Left renal pelvis (tissue), 4 donors: ENCODE data around the gene APLN. TPM values are rescaled to one million over a fixed set of nuclear protein-coding genes. Genes with fewer than 3 reads are reported as not detected.

Experiments used
- DNase-seq, 4 donors: peaks; one replicate each; pipeline ENCODE4 v3.0.0-alpha.2; 2013; ENCODE audit warnings: low read depth in 4 of 4, low spot score in 3 of 4
- polyA plus RNA-seq, 4 donors: library from polyadenylated mRNA; unstranded; fragments of 120-200 nt; gene quantifications; one replicate each; pipeline ENCODE4 v1.2.1, GENCODE V29; 2013; ENCODE audit not compliant: insufficient read length in 4 of 4

The APLN gene, protein sequence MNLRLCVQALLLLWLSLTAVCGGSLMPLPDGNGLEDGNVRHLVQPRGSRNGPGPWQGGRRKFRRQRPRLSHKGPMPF
- polyA plus RNA-seq = 1 to 10 TPM; 4.6 to 7.4 (median 6.1) TPM

GRCh38 chrX:129654652-129655546 is at the start of gene APLN:
APLN (minus strand) TSS chrX:129654956; CDS start chrX:129654630, 326 bp downstream.
- DNase-seq = no peak

GRCh38 chrX:129704491-129704890 is 49.7 kb upstream of the APLN start:
- no peak for DNase-seq

- DNase-seq = no peak
These were observed 46.9 kb upstream of the APLN start for GRCh38 chrX:129701624-129702069.

DNA sequence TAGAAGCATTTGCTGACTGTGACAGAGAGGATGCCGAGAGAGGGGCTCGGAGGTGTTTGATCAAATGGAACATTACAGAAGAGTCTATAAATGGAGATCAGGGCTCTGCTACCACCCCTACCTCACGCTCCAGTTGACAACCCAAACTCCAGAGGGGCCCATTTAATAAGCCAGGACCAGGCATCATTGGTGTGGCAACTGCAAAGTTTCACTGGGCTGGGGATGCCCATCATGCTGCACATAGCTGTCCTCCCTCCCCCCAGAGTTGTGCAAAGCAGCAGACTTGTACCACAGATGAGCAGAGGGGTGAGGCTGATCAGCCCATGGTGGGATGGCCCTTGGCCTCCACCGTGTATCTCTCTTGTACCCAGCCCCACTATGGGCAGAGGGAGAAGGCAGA is 45.8 kb upstream of the APLN start:
- no peak for DNase-seq

DNA sequence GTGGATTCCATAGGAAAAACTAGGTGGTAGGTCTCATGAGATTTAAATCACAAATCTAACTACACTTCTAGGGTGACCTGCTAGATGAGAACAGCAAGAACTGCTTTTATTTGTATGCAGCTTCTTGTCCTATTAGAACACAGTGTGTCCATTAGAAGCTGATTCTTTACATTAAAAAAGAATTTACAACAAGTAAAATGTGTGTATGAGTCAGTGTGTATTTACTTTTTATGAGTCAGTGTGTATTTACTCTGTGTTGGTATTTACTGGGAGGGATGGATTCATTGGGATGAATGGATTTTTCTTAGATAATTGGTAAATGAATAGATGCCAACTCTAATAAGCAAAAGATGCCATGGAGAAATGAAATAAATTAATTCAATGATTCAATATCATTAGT is 43.4 kb upstream of the APLN start:
- DNase-seq = no peak

DNA sequence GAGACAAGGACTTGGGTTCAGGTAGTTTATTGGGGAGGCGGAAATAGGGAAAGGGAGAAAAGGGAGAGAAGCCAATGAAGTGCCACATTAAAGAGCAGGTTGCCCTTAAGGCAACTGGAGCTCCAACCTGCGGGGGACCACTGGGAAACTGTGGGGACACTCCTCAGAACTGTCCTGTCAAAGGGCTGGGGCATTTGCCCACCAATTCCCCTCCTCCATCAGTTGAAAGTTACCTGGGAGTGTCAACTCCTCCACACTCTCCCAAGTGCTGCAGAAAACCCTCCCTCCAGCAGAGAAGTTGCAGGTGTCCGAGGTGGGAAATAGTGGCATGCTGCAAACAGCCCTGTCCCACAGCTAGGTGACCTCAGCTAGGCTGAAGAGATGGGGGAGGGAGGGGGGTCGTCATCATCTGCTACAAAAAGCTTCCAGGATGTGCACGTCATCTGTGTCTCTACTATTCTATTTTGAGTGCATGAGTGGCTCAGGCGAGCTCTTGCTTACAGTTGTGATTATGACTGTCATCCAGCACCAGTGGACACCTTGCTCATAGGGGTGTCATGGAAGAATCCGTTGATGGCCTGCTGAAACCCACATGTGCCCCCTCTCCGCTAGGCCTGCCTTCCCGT is 42.6 kb upstream of the APLN start:
- DNase-seq = no peak

- no peak for DNase-seq
These were observed 41.9 kb upstream of the APLN start for GRCh38 chrX:129696463-129697155.

- no peak for DNase-seq
These were observed 41.2 kb upstream of the APLN start for GRCh38 chrX:129695937-129696336.

DNA sequence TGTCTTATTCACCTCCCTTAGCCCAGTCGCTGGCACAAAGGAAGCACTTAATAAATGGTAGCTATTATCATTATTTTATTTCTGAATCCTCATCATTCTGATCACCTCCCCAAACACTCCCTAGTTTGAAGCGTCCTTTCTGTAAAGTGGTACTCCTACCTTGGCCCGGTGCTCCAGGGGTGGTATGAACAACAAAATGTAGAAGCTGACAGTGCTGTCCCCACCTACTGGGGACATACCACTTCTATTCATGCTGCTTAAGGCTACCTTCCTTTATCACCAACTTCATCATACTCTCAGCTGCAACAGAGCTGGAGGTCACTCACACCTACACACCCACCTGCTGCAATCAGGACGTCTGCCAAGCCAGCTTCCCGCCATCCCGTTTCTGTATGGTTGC is 40.8 kb upstream of the APLN start:
- no peak for DNase-seq

DNA sequence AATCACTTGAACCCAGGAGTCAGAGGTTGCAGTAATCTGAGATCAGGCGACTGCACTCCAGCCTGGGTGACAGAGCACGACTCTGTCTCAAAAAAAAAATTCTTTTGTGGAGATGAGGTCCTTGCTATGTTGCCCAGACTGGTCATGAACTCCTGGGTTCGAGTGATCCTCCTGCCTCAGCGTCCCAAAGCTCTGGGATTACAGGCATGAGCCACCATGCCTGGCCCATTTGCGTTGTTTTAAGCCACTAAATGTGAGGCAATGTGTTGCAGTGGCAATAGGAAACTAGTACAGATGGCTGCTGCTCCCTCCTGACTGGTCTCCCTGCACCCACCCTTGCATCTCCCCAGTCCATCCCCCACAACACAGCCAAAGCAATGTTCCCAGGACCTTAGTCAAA is 40.0 kb upstream of the APLN start:
- DNase-seq = no peak

DNA sequence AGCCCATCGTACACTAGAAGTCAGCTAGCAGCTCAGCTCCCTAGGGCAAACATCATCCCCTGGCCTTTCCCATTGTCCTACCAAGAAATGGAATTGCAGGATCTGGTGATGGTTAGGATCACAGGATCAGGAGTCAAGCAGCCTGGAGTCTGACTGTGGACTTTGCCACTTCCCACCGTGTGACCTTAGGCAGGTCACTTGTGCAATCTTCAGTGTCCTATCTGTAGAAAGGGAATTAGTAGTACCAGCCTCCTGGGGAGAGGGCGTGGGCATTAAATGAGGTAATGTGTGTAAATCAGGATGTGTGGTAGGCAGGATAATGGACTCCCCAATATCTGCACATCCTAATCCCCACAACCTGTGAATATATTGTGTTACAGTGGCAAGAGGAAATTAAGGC is 38.6 kb upstream of the APLN start:
- no peak for DNase-seq

DNA sequence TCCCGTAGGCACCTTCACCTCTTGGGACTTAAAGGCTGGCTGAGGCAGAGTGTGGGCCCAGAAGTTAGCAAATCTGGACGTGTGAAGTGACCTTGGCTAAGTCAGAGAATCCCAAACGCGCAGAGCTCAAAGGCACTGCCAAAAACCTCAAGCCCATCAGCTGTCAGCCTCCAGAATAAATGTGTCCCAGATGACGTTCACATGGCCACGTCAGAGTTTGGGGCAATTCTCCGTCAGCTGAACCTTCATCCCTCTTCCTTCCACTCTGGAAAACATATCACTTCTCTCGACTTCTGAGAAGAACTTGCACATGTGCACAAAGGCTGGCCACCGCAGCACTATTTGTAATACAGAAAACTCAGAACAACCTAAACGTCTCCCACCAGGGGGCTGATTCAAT is 35.7 kb upstream of the APLN start:
- no peak for DNase-seq

GRCh38 chrX:129689796-129690195 is 35.0 kb upstream of the APLN start:
- DNase-seq = no peak

GRCh38 chrX:129688097-129688496 is 33.3 kb upstream of the APLN start:
- DNase-seq = no peak

DNA sequence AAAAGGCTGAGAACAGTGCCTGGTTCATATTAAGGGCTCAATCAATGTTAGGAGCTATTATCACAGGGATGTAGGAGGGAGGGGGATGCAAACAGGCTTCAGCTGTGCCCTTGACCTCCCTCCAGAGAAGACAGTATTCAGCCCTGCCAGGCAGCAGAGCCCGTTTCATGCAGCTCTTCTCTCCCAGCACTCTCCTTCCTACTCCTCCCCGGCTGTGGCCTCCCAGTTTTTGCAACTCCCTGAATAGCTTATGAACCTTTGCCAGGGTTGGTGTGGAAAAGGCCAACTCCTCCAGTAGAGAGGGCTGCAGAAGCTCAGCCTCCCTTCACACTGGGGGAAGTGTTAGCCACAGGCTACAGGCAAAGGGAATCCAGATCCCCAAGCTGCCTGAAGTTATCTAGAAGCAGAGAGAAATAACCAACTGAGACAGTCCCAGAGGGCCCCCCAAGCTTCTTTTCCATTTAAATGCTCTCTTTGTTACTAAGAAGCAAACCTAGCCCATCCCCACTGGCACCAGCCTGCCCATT is 31.7 kb upstream of the APLN start:
- no peak for DNase-seq

DNA sequence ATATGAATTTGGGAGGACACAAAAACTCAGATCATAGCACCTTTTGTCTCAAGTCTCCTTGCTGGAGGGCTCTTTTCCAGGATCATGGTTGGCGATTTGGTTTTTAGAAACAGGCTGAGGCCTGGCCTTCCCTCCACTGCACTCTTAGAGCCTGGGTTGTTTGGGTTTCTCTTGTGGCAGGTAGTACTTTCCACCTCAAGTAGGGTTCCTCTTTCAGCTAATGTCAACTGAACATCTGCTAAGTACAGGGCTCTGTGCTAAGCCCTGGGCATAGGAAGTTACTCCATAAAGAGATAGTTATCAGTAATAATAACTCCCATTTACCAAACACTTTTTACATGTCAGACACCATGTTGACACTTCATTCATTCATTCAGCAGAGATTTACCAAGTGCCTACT is 28.2 kb upstream of the APLN start:
- no peak for DNase-seq

DNA sequence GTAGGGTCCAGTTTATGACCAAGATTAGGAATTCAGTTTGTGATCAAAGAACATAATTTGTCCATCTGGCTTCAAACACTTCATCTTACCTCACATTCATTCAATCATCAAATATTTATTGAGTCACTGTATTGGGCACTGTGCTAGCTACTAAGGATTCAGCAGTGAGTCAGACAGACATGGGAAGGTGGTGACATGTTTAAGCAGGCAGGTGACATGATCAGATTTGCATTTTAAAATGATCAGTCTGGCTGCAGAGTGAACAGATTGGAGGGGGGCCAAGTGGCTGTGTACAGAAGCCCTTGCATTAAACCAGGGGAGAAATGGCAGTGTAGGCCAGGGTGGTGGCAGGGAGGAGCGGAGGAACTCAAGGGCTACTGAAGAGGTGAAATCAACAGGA is 25.1 kb upstream of the APLN start:
- DNase-seq = no peak

- DNase-seq = no peak
These were observed 23.9 kb upstream of the APLN start for GRCh38 chrX:129678614-129679195.

DNA sequence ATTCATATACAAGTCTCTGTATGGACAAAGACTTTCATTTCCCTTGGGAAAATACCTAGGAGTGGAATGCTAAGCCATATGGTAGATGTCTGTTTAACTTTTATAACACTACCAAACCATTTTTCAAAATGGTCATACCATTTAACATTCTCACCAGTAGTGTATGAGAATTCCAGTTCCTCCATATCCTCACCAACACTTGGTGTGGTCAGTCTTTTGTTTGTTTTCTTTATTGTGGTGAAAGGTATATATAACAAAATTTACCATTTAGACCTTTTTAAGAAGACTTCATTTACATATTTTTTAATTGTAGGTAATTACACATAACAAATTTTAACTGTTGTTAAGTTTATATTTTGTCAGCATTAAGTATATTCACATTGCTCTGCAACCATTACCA is 12.7 kb upstream of the APLN start:
- DNase-seq = no peak

DNA sequence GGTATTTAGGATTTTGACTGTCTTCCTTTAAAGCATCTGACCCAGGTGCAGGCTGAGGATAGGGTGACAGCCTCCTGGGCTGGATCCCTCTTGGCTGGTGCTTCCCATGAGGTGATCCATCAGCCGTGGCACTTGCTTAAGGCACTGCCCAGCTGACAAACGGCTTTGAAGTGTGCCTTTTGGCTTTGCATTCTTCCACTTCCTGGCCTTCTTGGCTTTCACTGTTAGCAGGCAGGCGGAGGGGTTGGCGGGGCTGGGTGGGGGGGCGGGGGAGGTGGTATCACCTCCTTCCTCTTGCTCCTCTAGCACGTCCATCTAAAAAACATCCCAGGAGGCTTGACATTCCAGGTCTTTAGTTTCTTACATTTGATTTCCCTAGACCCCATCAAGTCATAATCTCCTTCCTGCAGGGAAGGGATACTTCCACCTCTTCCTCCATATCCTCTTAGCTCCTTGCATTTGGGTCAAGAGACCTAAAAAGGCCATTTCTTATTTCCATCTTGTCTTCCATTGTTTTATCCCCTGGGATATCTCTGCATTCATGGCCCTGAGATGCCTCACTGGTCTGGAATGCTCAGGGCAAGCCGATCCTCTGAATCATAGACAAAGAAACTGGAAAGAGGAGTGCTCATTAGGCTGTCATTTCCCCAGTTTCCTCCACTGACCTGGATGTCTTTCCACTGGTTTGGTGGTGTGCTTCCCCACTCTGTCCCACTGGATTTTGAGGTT is 11.3 kb upstream of the APLN start:
- DNase-seq = no peak
